Kasumi-1 (cell line): ENCODE measurements around the gene ADARB1.
A peak's percentile ranks its signal among the peaks of the same experiment; 100 is the strongest.
"Not testable (repeated sequence)": the region's sequence is repeated elsewhere in the genome, so short reads cannot be mapped to it uniquely, and the experiment has no call there.

ENCODE experiments used
- DNase-seq, 2 experiments: peaks; one replicate each; lab custom pipeline; 2025; lab: John Stamatoyannopoulos, UW

The ADARB1 gene

DNA sequence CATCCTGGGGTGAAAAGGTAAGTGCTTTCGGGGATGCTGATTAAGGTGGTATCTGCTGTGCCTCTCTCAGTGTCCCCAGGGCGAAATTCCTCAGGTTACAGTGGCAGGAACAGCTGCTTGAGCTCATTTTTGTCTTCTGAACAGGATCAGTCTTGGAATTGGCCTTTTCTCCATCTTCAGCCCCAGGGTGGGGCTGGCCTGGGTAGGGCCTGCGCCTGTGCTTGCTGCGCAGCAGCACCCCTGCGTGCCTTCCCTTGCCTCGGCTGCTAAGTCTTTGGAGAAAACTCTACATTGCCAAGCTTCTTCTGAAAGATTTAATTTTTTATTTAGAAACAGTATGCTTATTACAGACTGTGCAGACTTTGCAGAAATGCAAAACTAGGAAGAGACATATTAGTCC is 41.7 kb downstream of the ADARB1 start:
- no peak for DNase-seq

DNA sequence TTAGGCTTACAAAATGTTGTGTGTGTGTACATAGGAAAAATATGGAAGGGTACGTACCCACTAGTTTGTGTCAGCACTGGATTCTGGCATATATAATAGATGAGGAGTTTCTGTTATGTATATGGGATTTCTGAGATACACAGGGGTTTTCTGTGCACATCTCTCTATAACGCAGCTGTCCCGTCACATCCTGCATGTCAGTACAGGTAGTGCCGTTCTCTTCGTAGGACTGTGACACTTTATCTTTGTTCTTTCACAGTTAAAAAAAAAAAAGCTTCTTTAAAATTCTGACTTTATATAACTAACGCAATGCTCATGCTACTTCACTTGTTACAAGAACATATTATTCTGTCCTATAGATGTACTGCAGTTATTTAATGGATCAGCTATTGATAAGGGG is 42.9 kb downstream of the ADARB1 start:
- no peak for DNase-seq

DNA sequence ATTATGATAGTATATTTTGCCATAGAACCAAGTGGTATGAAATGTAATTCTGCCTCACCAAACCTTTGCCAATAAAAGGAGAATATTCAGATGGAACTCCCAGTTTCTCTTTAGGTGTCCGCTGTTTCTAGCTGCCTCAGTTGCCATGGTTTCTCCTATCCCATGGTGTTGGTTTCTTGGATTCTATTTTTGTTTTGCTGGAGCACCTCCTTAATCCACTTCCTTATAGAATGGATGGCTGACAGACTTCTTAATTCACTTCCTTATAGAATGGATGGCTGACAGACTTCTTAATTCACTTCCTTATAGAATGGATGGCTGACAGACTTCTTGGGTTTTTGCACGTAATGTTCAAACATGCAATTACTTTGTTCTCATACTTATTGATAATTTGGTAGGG is 43.7 kb downstream of the ADARB1 start:
- DNase-seq = no peak

DNA sequence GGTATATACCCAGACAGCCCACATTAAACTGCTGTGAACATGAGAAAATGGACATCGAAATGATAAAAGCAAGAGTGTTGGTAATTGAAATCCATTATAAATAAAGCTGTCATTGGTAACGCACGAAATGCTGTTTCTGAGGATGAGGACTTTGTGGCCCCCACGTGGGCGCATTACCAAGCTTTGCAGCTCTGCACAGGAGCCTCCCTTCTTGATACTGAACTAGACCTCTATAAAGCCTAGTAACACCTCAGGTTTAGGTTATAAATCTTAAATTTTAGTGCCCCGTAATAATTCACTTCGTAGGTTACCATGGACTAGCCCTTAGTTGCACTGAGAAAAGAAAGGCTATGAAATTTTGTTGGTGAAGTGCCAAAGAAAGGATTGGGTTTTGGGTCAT is 45.4 kb downstream of the ADARB1 start:
- no peak for DNase-seq

DNA sequence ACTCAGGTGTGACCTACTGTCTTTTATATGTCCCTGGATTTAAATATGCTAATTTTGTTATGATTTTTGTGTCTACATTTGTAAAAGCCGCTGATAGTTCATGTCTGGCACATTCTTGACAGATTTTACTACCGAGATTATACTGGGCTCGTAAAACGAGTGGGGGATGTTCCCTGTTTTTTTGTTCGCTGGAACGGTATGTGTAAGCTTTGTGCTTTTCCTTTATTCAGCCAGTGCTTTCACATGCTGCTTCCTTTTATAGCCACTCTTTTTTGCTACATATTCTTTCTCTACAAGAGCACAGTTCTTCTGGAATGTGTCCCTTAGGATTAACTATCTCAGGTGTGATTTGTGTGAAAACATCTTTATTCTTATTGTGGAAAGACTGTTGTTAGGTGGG is 46.6 kb downstream of the ADARB1 start:
- no peak for DNase-seq

DNA sequence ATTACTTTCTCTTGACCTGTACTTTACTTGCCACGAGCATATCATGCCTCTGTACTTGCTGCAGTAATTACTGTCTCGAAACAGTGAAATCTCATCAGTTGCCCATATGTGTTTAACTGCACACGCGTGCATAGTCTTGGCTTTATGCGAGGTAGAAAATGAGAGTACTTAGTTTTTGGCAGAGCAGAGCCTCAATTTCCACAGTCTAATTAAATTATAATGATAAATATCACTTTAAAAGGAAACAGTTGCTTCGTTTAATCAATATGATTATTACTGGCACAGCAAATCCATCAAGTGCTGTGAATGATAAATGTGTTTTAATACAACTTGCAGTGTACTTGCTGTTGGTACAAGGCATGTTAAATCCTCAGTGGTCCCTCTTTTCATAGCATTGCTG is 47.6 kb downstream of the ADARB1 start:
- DNase-seq = no peak

DNA sequence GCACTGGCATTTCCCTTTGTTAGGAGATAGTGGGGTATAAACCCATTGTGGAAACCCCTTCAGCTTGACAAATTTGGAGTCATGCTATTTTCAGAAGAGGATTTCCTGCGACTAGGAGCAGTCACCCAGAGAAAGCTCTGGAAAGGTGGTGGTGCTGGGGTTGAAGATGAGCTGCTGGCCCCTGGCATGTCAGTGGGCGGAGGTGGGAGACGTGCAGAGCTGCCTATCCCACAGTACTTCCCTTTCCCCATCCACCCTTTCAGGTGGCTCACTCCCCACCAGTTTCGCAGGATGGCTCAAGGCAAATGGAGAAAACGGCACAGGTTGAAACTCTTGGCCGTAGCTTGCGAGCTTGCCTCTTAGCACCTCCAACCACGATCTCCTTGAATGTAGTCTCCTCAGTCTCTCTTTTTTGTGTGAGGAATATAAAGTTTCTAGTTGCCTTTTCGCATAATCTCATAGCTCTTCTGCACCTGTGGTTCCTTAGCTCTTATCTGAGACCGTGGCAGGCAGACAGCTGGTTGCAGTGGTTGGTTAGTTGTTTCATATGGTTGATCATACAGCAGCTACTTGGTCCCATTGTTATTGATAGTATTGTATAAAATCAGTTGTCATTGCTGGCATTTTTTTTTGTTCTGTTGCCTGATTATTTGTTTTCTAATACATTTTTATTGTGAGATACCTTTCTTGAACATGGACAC is 48.2 kb downstream of the ADARB1 start:
- no peak for DNase-seq

DNA sequence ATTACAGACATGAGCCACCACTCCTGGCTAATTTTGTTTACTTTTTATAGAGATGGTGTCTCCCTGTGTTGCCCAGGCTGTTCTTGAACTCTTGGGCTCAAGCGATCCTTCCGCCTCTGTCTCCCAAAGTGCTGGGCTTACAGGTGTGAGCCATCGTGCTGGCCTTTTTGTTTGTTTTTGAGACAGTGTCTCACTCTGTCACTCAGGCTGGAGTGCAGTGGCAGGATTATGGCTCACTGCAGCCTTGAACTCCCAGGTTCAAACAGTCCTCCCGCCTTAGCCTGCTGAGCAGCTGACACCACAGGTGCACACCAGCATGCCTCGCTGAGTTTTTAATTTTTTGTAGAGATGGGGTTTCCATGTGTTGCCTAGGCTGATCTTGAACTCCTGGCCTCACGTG is 49.1 kb downstream of the ADARB1 start:
- DNase-seq = no peak

DNA sequence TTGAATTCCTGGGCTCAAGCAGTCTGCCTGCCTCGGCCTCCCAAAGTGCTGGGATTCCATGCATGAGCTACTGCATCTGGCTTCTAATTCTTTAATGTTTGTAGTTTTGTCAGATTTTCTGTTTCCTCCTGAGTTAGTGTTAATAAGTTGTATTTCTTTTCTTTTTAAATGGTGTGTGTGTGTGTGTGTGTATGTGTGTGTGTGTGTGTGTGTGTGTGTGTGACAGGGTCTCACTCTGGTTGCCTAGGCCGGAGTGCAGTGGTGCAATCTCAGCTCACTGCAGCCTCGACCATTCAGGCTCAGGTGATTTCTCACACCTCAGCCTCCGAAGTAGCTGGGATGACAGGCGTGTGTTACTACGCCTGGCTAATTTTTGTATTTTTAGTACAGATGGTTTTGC is 50.2 kb downstream of the ADARB1 start:
- DNase-seq = no peak

DNA sequence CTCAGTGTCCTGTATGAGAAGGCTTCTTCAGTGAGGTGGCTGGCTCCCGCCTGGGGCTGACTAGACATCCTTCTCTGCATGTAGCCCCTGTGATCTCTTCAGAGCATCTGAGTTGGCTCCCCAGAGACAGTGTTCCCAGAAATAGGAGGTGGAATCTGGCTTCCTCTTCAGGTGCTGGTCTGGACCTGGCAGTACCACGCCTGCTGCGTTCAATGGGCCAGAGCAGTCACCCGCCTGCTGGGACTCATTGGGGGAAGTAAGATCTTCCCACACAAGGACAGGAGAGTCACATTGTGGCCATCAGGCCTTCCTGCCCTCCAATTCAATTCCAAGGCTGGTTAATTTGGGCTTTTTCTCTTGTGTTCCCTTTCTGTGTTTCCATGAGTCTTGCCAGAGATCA is 51.0 kb downstream of the ADARB1 start:
- DNase-seq = no peak

DNA sequence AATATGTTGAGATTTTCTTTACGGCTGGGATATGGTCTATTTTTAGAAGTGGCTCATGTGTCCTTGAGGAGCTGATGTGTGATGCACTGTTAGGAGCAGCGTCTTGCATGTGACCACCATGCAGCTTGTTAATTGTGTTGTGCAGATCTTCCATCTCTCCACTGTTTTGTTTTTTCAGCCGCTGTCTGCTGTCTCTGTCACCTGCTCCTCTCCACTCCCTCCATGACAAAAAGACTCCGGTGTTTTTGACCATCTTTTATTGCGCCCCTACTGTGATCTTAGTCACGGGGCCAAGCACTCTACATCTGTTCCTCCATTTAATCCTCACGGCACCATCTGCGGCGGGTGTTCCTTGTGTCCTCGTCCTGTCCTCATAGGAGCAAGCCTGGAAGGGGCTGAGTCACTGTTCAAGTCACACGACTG is 51.8 kb downstream of the ADARB1 start:
- DNase-seq = no peak

DNA sequence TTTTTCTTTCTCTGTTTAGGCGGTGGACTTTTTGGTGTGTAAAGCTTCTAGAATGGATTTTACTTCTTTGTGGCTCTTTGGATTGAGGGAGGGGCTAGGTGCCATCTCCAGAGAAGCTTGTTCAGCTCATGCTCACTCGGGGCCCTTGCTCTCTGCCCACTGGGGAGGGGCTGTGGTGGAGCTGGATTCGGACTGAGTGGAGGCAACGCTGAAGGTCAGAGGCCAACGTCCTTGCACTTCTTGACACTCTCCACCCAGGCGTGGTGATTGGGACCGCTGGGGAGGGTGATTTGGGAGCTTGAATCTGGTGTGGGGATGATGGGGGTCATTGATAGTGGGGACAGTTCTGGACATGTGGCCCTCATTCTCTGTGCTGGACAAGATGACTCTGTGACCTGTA is 52.6 kb downstream of the ADARB1 start:
- DNase-seq = no peak

DNA sequence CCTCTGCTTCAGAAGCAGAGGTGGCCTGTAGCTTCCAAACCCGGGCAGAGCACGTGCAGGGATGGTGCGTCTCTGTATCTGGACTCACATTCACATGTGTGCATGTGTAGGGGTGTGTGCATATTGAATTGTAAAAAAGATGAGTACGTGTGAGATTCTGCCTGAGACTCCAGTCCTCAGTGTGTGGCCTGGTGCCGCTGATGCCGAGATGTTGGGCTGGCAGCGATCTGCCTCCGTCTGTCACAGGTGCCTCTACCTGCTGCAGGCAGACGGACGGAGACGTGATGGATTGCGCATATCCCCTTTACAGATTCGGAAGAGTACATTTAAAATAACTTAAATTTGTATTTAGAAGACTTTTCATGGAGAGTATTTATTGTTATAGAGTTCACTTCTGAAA is 53.6 kb downstream of the ADARB1 start:
- DNase-seq = no peak

DNA sequence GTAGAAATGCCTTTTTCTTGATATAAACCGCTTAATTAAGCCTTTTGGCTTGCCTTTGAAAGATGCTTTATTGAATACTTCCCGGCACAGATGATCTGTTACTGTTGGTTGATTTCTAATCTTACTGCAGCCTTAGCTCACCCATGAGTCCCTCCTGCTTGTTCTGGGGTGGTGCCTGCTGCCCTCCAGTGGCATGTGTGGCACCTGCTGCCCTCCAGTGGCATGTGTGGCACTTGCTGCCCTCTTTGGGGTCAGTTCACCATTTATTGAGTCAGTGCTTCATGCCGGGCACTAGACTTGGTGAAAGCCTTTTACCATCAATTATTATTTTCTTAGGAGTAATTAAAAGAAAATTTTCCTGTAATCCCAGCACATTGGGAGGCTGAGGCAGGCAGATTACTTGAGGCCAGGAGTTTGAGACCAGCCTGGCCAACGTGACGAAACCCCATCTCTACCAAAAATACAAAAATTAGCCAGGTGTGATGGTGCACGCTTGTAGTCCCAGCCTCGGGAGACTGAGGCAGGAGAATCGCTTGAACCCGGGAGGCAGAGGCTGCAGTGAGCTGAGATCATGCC is 54.3 kb downstream of the ADARB1 start:
- DNase-seq = peak; percentile 56 to 62

DNA sequence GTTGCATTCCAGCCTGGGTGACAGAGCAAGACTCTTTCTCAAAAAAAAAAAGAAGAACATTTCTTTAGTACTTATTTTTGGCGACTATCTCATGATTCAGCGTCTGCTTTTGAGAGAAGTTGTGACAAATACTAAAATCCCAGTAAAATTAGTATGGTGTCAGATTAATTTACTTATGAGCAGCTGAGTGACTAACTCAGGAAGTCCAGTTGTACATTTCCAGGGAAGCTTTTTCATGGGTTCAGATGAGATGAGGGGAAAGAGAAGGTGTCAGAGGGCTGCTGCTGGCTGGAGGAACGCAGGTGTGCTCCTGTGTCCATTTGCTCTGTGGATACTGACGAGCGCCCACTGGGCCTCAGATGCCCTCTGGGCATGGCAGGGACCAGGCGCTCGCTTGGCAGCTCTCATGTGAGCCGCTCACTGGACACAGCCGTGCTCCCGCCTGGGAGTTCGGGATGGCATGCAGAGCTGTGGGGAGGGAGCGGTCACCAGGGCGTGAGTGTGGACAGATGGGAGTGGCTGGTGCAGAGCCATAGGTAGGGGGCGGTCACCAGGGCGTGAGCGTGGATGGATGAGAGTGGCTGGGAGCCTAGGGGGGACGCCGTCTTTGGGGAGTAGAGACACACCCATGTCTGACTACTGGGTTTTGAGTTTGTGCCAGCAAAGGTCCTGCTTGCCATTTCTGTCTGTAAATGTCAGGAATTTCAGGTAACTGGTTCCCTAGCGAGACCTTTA is 55.0 kb downstream of the ADARB1 start:
- DNase-seq = no peak

DNA sequence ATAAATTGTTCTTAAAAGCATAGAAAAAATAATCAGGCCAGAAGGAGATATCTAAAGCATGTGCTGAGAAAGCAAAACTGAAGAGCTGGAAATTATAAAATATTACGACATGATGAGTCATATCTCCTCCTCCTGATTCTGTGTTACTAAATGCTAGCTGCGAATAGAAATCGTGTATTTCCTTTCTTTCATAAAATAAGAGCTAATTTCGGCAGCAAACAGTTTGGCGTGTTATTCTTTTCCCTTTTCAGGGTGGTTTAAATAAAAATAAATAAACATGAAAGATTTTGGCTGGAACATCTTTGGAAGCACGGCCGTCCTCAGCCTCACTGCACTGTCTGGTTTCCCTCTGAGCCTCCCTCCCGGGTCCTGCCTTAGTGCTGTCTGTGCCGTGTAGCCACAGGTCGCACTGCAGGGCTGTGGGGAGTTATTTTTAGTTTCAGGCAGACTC is 56.0 kb downstream of the ADARB1 start:
- peak; percentile 64 to 68 for DNase-seq

DNA sequence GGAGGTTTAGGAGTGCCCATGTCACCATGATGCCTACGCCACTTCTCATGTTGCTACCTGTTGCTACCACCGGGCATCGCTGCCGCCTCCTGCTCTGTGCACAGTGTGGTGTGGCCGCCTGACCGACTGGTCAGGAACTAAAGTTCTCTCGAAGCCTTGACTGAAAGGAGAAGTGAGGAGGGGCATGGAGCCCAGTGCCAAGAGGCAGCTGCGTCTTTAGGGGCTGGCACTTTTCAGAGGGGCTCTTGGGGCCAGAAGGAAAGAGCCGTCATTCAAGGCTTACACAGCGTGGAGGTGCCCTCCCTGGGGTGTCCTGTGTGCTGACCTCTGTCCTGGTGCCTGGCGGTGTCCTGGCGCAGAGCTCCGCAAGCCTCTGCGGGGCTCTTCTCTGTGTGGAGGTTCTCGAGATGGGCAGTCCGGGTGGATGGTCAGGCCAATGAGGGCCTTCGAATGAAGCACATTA is 57.2 kb downstream of the ADARB1 start:
- no peak for DNase-seq

DNA sequence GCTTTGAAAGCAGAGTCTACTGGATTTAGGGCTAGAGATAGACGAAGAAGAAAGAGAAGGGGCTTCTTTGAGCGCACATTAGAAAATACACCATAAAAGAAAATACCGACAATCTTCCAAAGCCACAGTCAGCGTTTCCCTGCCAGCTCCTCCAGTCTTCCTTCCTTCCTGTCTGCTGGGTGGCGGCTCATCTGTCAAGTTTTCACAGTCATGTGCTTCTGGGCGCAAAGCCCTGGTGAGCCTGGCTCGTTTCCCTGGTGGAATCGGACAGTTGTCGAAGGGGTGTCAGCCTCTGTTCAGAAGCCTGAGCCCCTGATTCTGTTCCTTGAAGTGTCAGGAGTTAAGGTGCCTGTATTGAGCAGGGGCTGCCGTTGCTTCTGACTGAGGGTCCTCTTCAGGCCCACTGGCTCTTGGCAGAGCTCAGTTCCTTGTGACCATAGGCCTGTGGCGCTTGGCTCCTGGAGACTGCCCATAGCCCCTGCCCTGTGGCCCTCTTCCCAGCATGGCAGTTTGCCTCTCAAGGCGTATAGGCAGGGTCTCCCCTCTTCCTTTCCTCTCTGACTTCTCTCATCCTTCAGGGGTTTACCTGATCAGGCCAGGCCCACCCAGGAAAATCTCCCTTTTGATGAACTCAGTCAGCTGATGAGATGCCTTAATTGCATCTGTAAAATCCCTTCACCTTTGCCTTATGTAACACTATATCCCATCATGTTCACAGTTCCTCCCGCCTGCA is 58.6 kb downstream of the ADARB1 start:
- DNase-seq = peak; percentile 74 to 80

DNA sequence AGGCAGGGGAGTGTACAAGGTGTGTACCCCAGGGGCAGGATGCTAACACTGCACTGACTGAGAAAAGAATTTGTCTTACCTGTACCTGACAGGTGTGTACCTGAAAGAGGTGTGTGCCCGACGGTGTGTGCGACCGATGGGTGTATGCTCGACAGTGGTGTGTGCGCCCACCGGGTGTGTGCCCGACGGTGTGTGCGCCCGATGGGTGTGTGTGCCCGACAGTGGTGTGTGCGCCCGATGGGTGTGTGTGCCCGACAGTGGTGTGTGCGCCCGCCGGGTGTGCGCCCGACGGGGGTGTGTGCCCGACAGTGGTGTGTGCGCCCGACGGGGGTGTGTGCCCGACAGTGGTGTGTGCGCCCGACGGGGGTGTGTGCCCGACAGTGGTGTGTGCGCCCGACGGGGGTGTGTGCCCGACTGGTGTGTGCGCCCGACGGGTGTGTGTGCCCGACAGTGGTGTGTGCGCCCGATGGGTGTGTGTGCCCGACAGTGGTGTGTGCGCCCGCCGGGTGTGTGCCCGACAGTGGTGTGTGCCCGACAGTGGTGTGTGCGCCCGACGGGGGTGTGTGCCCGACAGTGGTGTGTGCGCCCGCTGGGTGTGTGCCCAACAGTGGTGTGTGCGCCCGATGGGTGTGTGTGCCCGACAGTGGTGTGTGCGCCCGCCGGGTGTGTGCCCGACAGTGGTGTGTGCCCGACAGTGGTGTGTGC is 59.3 kb downstream of the ADARB1 start:
- DNase-seq = not testable (repeated sequence)

DNA sequence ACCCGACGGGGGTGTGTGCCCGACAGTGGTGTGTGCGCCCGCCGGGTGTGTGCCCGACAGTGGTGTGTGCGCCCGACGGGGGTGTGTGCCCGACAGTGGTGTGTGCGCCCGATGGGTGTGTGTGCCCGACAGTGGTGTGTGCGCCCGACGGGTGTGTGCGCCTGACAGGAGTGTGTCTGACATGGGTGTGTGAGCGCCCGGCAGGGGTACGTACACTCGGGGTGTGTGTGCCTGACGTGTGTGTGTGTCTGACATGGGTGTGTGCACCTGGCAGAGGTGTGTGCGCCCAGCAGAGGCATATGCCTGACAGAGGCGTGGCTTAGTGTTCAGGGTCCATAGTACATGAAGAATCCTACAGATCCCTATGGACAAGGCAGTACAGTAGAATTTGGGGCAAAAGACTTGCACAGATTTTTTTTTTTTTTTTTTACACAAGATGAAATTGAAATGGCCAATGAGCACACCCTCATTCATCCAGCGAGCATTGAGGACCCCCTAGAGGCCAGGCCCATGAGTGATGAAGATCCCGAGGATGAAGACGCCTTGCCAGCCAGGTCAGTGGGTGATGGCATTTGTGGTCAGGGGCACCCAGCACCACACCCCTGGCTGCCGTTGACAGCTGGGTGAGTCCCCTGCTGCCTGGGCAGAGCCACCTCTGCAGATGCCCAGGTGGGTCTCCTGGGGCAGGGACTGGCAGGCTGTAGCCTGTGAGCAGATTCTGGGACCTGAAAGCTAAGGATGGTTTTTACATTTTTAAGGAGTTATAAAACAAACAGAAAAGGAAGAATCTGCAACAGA is 60.1 kb downstream of the ADARB1 start:
- no peak for DNase-seq

DNA sequence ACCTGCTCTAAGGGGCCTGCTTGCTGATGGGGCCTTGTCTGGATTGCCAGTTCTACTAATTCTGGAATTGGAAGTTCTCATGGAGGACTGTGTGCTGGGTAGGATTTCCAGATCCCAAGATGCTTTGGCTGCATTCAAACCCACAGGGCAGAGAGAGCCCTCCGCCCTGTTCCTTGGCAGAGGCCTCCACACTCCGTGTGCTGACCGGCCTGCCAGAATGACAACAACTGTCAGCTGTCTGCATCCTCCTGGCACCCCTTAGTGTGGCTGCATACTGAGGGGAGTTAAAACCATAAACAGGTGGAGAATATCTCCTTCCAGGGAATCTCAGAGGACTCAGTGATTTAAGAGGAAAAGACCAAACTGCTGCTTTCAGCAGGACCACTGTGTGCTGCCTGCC is 60.7 kb downstream of the ADARB1 start:
- no peak for DNase-seq
